ENCODE results near the gene HBD. TPM values are rescaled to one million over a fixed set of nuclear protein-coding genes. Genes with fewer than 3 reads are reported as not detected.

HBD gene
- total RNA-seq, 1 experiment from 2014 or later, result not detected

DNA sequence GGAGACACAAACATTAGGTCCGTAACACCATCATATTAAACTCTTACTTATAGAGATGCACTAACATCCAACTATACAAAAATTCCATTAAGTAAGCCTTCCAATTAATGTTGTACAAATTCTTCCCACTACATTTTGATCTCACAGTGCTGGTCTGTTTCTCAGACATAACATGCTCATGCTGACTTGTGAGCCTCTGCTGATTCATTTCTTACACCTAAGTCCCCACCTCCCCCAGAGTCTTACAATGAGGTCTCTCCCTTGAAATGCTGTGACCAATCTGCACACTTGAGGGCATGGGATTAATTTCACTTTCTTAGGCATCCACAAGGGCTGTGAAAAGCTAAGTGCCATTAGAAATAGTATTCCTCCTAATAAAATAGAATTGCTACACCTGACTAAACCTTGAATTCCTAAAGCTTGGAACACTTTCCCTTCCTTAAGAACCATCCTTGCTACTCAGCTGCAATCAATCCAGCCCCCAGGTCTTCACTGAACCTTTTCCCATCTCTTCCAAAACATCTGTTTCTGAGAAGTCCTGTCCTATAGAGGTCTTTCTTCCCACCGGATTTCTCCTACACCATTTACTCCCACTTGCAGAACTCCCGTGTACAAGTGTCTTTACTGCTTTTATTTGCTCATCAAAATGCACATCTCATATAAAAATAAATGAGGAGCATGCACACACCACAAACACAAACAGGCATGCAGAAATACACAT, 13.3 kb upstream of the HBD start:
- DNase-seq, result no peak
- Histone ChIP-seq H3K36me3 (replicated peaks; ENCODE audit: control insufficient read depth, insufficient read depth, low read length) (no peaks in the 10 kb centered on the region), H3K27me3 (ENCODE audit: control insufficient read depth, insufficient read depth, low read length) (no peaks in the 10 kb centered on the region), H3K4me3 (ENCODE audit: insufficient read depth, low read depth, low read length) (no peak overlapping the region)

DNA sequence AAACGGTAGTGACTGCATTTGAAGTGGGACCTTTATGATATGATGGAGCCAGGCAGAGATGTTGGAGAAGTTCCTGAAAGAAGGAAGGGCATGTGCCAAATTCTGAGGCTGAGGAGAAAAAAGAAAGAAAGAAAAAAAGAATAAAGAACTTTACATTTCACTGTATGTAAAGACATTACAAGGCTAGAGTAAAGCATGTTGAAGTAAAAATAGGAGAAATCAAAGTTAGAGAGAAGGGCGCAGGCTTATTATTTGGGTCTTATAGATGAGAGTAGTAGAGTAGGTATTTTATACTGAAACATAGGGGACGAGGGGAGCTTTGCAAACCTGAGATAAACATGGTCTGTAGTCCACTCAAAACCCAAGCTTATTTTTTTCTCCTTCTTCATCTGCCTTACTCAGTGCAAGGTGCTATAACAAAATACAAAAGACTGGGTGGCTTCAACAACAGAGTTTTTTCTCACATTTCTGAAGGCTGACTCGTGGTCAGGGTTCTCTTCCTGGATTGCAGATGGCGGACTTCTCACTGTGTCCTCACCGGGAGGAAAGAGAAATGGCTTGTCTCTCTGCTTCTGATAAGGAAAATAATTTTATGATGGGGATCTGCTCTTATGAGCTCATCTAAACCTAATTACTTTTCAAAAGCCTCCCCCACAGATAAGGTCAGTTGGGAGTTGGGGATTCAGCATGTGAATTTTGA, 12.6 kb upstream of the HBD start:
- no peak overlapping the region for H3K4me3 ChIP-seq (ENCODE audit: insufficient read depth, low read depth, low read length)
- no peak for DNase-seq

DNA sequence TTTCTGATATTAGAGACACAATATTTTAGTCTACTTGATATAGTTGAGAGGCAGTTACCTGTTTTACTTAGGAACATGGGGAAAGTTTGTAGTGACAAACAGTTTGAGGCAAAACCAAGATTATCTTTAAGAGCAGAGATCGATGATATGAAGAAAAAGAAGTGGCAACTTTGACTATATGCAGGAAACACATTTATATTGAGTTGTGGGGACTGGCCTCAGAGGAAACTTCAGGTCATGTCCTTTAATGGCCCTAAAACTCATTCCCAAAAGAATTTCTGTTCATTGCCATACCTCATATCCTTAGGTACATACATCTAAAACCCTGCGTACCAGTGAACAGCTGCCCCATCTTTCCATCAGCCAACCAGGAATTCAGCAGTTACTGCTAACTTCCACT, 10.9 kb upstream of the HBD start:
- no peak overlapping the region for H3K4me3 ChIP-seq (ENCODE audit: insufficient read depth, low read depth, low read length)
- no peak for DNase-seq
- no peaks in the 10 kb centered on the region for H3K27me3 ChIP-seq (ENCODE audit: control insufficient read depth, insufficient read depth, low read length)
- H3K36me3 ChIP-seq (replicated peaks; ENCODE audit: control insufficient read depth, insufficient read depth, low read length), result no peaks in the 10 kb centered on the region

More for the DNA sequence above, 12.6 kb upstream of the HBD start:
- Histone ChIP-seq H3K27me3 (ENCODE audit: control insufficient read depth, insufficient read depth, low read length) (no peaks in the 10 kb centered on the region), H3K36me3 (replicated peaks; ENCODE audit: control insufficient read depth, insufficient read depth, low read length) (no peaks in the 10 kb centered on the region)

DNA sequence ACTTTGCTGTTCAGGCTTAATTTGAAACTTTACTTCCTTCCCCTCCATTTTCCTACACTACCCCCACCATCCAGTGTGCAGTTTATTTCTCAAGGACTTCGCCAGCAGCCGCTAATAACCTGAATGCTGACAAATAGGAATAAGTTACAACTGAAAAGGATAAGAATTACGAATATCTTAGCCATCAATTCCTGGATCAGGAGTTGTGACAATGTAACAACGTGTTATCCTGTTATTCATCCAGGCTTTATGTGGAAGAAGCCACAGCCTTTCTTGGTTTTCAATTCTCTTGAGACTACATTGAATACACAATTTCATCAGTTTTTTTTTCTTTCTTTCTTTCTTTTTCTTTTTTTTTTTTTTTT, 9.5 kb upstream of the HBD start:
- no peak overlapping the region for H3K4me3 ChIP-seq (ENCODE audit: insufficient read depth, low read depth, low read length)
- H3K36me3 ChIP-seq (replicated peaks; ENCODE audit: control insufficient read depth, insufficient read depth, low read length), result no peaks in the 10 kb centered on the region
- DNase-seq, result no peak
- H3K27me3 ChIP-seq (ENCODE audit: control insufficient read depth, insufficient read depth, low read length), result no peaks in the 10 kb centered on the region

DNA sequence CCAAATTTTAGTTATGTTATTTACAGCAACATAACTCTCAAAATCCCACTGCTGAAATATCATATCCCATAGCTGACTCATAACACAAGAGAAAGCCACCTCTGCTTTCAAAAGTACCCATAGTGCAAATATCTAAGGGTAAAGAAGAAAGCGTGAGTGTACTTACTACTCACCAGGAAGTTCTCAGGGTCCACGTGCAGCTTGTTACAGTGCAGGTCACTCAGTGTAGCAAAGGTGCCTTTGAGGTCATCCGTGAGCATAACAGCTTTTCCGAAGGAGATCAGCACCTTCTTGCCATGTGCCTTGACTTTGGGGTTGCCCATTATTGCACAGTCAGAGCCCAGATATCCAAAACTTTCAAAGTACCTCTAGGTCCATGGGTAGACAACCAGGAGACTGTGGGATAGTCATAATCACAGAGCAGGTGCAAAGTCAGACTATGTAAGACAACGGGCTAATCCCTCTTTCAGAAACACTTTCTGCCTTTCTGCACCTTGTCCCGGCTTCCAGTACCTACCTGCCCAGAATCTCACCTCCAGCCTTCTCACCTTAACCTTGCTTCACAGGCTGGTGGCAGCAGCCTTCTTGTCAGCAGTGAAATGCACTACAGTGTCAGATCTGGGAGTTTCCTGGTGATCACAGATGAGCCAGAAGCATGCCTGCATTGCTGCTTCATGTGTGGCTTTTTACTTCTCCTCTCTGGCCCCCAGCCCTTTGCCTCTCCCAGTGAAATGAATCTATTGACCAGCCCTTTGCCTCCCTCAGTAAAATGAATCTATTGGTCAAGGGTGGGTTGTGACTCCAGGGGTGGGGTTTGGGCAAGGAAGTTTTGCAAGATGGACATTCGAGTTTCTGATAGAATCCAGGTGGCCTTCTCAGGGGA, 8.9 kb upstream of the HBD start:
- Histone ChIP-seq H3K36me3 (replicated peaks; ENCODE audit: control insufficient read depth, insufficient read depth, low read length) (no peaks in the 10 kb centered on the region), H3K4me3 (ENCODE audit: insufficient read depth, low read depth, low read length) (no peak overlapping the region), H3K27me3 (ENCODE audit: control insufficient read depth, insufficient read depth, low read length) (no peaks in the 10 kb centered on the region)
- no peak for DNase-seq

DNA sequence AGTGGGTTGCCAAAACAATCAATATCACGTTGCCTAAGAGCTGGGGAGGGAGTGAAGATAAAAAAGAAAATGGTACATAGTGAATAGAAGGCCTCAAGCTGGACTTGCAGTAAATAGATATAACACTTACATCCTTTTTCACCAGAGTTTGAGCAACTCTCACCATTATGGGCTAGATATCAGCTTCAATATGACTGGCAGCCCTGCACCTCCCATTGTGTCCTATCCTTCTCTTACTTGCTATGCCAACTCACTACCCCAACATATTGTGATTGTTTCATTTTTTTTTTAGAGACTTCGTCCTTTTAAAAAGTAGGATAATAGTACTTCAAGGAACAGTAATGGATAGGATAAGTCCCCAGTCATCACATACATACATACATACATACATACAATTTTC, 7.9 kb upstream of the HBD start:
- no peak for DNase-seq
- H3K27me3 ChIP-seq (ENCODE audit: control insufficient read depth, insufficient read depth, low read length), result no peaks in the 10 kb centered on the region
- no peak overlapping the region for H3K4me3 ChIP-seq (ENCODE audit: insufficient read depth, low read depth, low read length)
- no peaks in the 10 kb centered on the region for H3K36me3 ChIP-seq (replicated peaks; ENCODE audit: control insufficient read depth, insufficient read depth, low read length)

DNA sequence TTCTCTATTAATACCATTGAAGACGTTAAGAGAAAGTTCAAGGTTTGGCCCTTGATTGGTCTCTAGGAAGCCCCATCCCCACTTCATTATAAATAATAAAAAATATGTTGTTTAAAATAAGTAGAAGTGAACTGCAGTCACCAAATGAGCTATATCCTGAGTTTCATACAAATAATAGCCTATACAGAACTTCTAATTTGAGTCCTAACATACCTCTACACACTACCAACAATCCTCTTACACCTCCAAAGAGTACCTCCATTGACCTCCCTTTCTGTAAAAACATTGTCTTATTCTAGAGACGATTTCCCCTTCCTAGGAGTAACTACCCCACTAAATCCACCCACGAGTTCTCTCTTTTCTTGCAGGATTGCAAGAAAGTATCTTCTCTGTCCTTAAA, 7.2 kb upstream of the HBD start:
- Histone ChIP-seq H3K36me3 (replicated peaks; ENCODE audit: control insufficient read depth, insufficient read depth, low read length) (no peaks in the 10 kb centered on the region), H3K4me3 (ENCODE audit: insufficient read depth, low read depth, low read length) (no peak overlapping the region), H3K27me3 (ENCODE audit: control insufficient read depth, insufficient read depth, low read length) (no peaks in the 10 kb centered on the region)
- DNase-seq, result no peak

DNA sequence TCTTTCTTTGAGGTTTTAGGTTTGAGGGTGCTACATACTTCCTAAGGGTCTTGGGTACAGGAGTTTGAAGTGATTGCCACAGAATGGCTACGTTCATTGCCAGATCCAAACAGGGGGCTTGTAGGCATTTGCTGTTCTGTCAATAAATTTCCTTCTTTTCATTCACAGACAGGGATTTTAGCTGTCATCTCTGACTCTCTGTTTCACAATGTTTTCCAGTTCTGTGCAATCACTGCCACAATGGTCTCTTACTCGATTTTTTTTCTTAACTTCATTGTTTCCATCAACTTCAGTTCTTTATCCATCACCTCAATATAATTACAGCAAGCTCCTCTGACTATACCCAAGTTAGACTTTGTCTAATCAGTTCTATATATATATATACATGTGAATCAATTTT, 6.2 kb upstream of the HBD start:
- no peak overlapping the region for H3K4me3 ChIP-seq (ENCODE audit: insufficient read depth, low read depth, low read length)
- no peaks in the 10 kb centered on the region for H3K27me3 ChIP-seq (ENCODE audit: control insufficient read depth, insufficient read depth, low read length)
- H3K36me3 ChIP-seq (replicated peaks; ENCODE audit: control insufficient read depth, insufficient read depth, low read length), result no peaks in the 10 kb centered on the region
- no peak for DNase-seq

DNA sequence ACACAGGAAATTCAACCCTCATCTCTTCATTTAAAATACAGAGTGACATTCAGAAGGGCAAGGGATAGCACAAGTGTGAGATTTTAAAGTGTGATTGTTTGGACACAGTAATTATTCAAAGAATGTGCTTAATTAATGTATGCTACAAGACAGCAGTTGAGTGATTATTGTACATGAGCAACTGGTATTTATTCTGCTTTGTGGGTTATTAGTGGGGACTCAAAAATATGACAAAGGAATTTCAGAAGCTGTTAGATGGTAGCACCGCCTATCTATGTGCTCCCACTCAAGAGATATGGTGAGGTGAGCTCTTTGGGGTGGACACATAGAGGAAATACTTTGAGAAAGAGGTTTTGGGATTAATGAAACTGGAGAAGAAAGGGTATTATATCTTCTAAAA, 5.8 kb upstream of the HBD start:
- Histone ChIP-seq H3K4me3 (ENCODE audit: insufficient read depth, low read depth, low read length) (no peak overlapping the region), H3K36me3 (replicated peaks; ENCODE audit: control insufficient read depth, insufficient read depth, low read length) (no peaks in the 10 kb centered on the region), H3K27me3 (ENCODE audit: control insufficient read depth, insufficient read depth, low read length) (no peaks in the 10 kb centered on the region)
- no peak for DNase-seq

DNA sequence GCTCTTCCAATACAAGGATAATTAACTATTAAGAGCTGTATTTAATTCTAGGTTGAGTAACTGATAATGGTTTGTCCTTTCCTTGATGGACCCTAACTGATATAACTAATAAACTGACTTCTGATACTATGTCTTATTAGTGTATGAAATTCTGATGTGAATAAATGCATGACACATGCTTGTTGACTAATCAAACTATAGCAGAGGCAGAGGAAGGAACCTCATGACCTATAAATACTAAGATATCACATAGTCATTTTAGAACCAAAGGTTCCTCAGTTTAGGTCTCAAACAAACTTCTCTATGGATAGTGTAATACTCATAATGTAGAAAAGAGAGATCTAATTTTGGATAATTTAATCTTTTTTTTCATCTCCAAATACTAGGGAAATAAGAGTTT, 4.8 kb upstream of the HBD start:
- no peak for DNase-seq
- Histone ChIP-seq H3K36me3 (replicated peaks; ENCODE audit: control insufficient read depth, insufficient read depth, low read length) (no peaks in the 10 kb centered on the region), H3K27me3 (ENCODE audit: control insufficient read depth, insufficient read depth, low read length) (no peaks in the 10 kb centered on the region), H3K4me3 (ENCODE audit: insufficient read depth, low read depth, low read length) (no peak overlapping the region)

DNA sequence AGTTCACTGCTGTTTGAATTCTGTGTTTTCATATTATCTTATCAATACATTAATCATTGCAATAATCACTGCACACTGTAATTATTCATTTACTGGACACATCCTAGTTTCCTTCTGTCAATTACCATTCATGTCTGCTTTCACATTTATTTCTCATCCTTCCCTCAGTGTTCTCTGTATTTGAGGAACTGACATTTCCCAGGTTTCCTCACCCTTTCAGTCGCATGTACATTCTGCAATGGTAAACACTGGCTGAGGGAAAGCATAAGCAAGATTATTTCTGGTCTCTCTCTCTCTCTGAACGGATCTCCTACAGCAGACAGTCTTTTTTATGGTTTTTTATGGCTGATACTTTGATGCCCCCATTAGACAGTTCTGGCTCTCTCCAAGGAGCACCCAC, 4.2 kb upstream of the HBD start:
- H3K27me3 ChIP-seq (ENCODE audit: control insufficient read depth, insufficient read depth, low read length), result no peaks in the 10 kb centered on the region
- DNase-seq, result no peak
- no peak overlapping the region for H3K4me3 ChIP-seq (ENCODE audit: insufficient read depth, low read depth, low read length)
- no peaks in the 10 kb centered on the region for H3K36me3 ChIP-seq (replicated peaks; ENCODE audit: control insufficient read depth, insufficient read depth, low read length)

DNA sequence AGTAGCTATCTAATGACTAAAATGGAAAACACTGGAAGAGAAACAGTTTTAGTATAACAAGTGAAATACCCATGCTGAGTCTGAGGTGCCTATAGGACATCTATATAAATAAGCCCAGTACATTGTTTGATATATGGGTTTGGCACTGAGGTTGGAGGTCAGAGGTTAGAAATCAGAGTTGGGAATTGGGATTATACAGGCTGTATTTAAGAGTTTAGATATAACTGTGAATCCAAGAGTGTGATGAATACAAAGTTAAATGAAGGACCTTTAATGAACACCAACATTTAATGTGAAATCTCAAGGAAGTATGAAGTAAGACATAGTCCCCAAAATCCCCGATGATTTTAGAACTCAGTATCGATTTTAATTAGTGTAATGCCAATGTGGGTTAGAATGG, 3.1 kb upstream of the HBD start:
- H3K27me3 ChIP-seq (ENCODE audit: control insufficient read depth, insufficient read depth, low read length), result no peaks in the 10 kb centered on the region
- no peak for DNase-seq

DNA sequence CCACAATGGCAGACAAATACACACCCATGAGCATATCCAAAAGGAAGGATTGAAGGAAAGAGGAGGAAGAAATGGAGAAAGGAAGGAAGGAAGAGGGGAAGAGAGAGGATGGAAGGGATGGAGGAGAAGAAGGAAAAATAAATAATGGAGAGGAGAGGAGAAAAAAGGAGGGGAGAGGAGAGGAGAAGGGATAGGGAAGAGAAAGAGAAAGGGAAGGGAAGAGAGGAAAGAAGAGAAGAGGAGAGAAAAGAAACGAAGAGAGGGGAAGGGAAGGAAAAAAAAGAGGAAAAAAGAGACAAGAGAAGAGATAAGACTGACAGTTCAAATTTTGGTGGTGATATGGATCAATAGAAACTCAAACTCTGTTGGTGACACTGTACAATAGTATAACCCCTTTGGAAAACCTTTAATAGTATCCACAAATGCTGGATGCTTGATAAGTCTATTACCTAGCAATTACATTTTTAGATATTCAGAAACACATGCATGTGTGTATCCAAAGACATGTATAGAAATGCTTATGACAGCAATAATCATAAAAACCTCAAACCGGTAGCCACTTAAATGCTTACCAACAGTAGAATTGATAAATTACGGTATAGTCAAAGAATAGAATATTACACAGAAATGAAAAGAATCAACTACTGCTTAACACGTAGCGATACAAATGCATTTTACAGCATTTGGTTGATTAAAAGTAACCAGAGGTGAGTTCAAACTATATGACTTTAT, 1.2 kb upstream of the HBD start:
- no peaks in the 10 kb centered on the region for H3K27me3 ChIP-seq (ENCODE audit: control insufficient read depth, insufficient read depth, low read length)
- H3K4me3 ChIP-seq (ENCODE audit: insufficient read depth, low read depth, low read length), result no peak overlapping the region
- DNase-seq, result no peak
- no peaks in the 10 kb centered on the region for H3K36me3 ChIP-seq (replicated peaks; ENCODE audit: control insufficient read depth, insufficient read depth, low read length)

More for the DNA sequence above, 3.1 kb upstream of the HBD start:
- no peak overlapping the region for H3K4me3 ChIP-seq (ENCODE audit: insufficient read depth, low read depth, low read length)
- H3K36me3 ChIP-seq (replicated peaks; ENCODE audit: control insufficient read depth, insufficient read depth, low read length), result no peaks in the 10 kb centered on the region

DNA sequence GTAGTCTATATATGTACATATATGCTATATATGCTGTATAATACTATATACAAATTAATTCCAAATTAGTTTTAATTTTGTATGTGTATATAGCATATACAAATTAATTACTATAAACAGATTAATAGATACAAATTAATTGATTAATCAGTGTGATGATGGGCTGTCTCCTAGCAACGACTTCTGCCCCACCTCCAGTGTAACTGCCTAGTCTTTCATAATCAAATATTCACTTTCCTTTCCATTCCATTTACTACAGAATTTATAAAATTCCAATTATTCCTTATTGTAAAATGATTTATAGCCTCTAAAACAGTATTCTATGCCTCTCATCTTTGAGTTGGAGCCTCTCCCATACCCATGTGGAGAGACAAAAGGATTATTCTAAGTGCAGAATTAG, 976 bp downstream of the HBD start:
- no peak for DNase-seq
- no peak overlapping the region for H3K4me3 ChIP-seq (ENCODE audit: insufficient read depth, low read depth, low read length)
- no peaks in the 10 kb centered on the region for H3K27me3 ChIP-seq (ENCODE audit: control insufficient read depth, insufficient read depth, low read length)
- no peaks in the 10 kb centered on the region for H3K36me3 ChIP-seq (replicated peaks; ENCODE audit: control insufficient read depth, insufficient read depth, low read length)
